GM12878 (cell line): Measurements from ENCODE around the gene ITPRIPL2.

ENCODE experiments used
- BHLHE40 ChIP-seq, 2 experiments: fragments of 450-650 bp in 1 of 2; IDR thresholded peaks; 2 replicates each; pipeline ENCODE4 v1.6.1; 2011 to 2017; ENCODE audit warnings: low read depth in 2 of 2, borderline replicate concordance in 1 of 2, improper control_type of control experiment in 1 of 2, low read length in 1 of 2, mild to moderate bottlenecking in 1 of 2
- MYC ChIP-seq: IDR thresholded peaks from 2 replicates; pipeline ENCODE4 v1.6.1; 2011; ENCODE audit warnings: mild to moderate bottlenecking, low read length, moderate library complexity, inconsistent platforms; ENCODE audit not compliant: insufficient read depth, insufficient replicate concordance, insufficient read length, severe bottlenecking
- RAD21 ChIP-seq: IDR thresholded peaks from 2 replicates; pipeline ENCODE4 v1.6.1; 2011; ENCODE audit warnings: mild to moderate bottlenecking, low read depth, low read length, moderate library complexity; ENCODE audit not compliant: insufficient read depth
- RCOR1 ChIP-seq: conservative IDR thresholded peaks from 2 replicates; pipeline ENCODE4 v1.6.1; 2012; ENCODE audit warnings: low read depth, low read length, improper control_type of control experiment
- SP1 ChIP-seq: IDR thresholded peaks from one replicate; pipeline ENCODE4 v1.6.1; 2011; ENCODE audit warnings: low read depth, low read length
- SRF ChIP-seq, 2 experiments: IDR thresholded peaks; 2 replicates each; pipeline ENCODE4 v1.6.1; 2011; ENCODE audit warnings: low read depth in 2 of 2, low read length in 2 of 2, mild to moderate bottlenecking in 1 of 2, moderate library complexity in 1 of 2
- SUPT20H ChIP-seq: IDR thresholded peaks from 2 replicates; pipeline ENCODE4 v1.6.1; 2011; ENCODE audit warnings: low read depth, mild to moderate bottlenecking, low read length, moderate library complexity, borderline replicate concordance; ENCODE audit not compliant: control insufficient read depth
- TBL1XR1 ChIP-seq: IDR thresholded peaks from 2 replicates; pipeline ENCODE4 v1.6.1; 2012; ENCODE audit warnings: low read depth, low read length, improper control_type of control experiment
- TF ChIP-seq, protein P1 (sequence below): fragments of 150-350 bp; IDR thresholded peaks from 2 replicates; pipeline ENCODE4 v1.6.1; 2016; ENCODE audit warnings: low read depth, low read length

DNA sequence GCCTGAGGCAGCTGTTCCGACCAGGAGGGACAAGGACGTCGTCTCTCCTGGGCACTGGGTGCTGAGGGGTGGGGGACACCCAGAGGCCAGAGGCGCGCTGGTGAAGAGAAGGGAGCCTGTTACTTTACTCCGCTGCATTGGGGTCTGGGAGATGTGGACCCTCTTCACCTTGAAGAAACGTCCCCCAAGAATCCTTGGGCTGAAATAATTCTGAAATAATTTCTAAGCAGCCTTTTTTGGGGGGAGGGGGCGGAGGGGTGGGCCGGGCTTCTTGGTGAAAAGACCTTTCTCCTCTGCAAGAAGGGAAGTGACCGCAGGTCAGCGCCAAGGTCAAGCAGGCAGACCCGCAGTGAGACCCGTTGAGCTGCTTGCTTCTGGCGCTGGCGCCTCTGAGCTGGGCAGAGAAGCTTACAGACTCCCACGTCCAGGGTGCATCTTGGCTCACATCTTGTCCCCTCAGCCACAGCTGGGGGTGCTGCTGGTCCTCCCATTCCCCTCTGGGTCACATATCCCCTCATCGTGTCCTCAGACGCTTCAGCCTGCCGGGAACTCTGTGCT lies 55.4 kb downstream of the ITPRIPL2 start:
- TF ChIP-seq, protein P1, sequence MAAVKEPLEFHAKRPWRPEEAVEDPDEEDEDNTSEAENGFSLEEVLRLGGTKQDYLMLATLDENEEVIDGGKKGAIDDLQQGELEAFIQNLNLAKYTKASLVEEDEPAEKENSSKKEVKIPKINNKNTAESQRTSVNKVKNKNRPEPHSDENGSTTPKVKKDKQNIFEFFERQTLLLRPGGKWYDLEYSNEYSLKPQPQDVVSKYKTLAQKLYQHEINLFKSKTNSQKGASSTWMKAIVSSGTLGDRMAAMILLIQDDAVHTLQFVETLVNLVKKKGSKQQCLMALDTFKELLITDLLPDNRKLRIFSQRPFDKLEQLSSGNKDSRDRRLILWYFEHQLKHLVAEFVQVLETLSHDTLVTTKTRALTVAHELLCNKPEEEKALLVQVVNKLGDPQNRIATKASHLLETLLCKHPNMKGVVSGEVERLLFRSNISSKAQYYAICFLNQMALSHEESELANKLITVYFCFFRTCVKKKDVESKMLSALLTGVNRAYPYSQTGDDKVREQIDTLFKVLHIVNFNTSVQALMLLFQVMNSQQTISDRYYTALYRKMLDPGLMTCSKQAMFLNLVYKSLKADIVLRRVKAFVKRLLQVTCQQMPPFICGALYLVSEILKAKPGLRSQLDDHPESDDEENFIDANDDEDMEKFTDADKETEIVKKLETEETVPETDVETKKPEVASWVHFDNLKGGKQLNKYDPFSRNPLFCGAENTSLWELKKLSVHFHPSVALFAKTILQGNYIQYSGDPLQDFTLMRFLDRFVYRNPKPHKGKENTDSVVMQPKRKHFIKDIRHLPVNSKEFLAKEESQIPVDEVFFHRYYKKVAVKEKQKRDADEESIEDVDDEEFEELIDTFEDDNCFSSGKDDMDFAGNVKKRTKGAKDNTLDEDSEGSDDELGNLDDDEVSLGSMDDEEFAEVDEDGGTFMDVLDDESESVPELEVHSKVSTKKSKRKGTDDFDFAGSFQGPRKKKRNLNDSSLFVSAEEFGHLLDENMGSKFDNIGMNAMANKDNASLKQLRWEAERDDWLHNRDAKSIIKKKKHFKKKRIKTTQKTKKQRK, result no peak
- TF ChIP-seq TBL1XR1, result no peak
- no peak for TF ChIP-seq SP1
- TF ChIP-seq SRF (IDR thresholded peaks at IDR 0.05; ENCODE audit: low read depth in 2 of 2, low read length in 2 of 2), result no peak
- TF ChIP-seq MYC, result no peak
- TF ChIP-seq BHLHE40 (IDR thresholded peaks at IDR 0.05; ENCODE audit: borderline replicate concordance in 1 of 2, low read depth in 2 of 2, low read length in 1 of 2), result no peak
- no peak for TF ChIP-seq SUPT20H
- TF ChIP-seq RAD21, result no peak
- TF ChIP-seq RCOR1, result no peak
